Heart left ventricle (tissue), 16 donors: ENCODE results near the gene DPM1. TPM values are rescaled to one million over a fixed set of nuclear protein-coding genes. Genes with fewer than 3 reads are reported as not detected.
A peak's percentile ranks its signal among the peaks of the same experiment; 100 is the strongest.

Source experiments
- ATAC-seq, 4 donors: fragments of 200-7000 bp; cut with Tn5 transposase; one replicate each; pipeline ENCODE4 v1.9.1; 2020 to 2022; ENCODE audit warnings: moderate library complexity in 4 of 4, mild to moderate bottlenecking in 3 of 4, moderate number of reproducible peaks in 1 of 4
- DNase-seq, 5 donors: peaks; one replicate each; pipeline ENCODE4 v3.0.0-alpha.2; 2020
- H3K27ac ChIP-seq, 12 donors: fragments of 200-600 bp; sonication (generic) in 4 of 12; one replicate each; pipeline versions ENCODE4 v1.5.0 to v1.8.0; 2016 to 2022; ENCODE audit warnings: mild to moderate bottlenecking in 2 of 12
- H3K27me3 ChIP-seq, 9 donors: fragments of 200-600 bp; sonication (generic) in 2 of 9; one replicate each; pipeline versions ENCODE4 v1.5.1 to v1.8.0; 2016 to 2022; ENCODE audit warnings: mild to moderate bottlenecking in 3 of 9
- H3K36me3 ChIP-seq, 9 donors: fragments of 200-600 bp; sonication (generic) in 2 of 9; one replicate each; pipeline versions ENCODE4 v1.5.0 to v1.8.0; 2018 to 2022; ENCODE audit warnings: mild to moderate bottlenecking in 2 of 9
- H3K4me1 ChIP-seq, 12 donors: fragments of 200-600 bp; sonication (generic) in 4 of 12; one replicate each; pipeline versions ENCODE4 v1.5.0 to v1.8.0; 2016 to 2022; ENCODE audit warnings: mild to moderate bottlenecking in 3 of 12
- H3K4me3 ChIP-seq, 12 donors: fragments of 200-600 bp; sonication (generic) in 4 of 12; one replicate each; pipeline versions ENCODE4 v1.5.0 to v1.8.0; 2017 to 2022; ENCODE audit warnings: mild to moderate bottlenecking in 9 of 12, moderate library complexity in 4 of 12
- H3K9me3 ChIP-seq, 12 donors: fragments of 200-600 bp; sonication (generic) in 4 of 12; one replicate each; pipeline versions ENCODE4 v1.5.0 to v1.8.0; 2016 to 2022; ENCODE audit warnings: mild to moderate bottlenecking in 1 of 12
- POLR2A ChIP-seq, 2 donors: fragments of 450-650 bp; IDR thresholded peaks; one replicate each; pipeline ENCODE4 v1.6.1; 2017; ENCODE audit warnings: antibody characterized with exemption in 2 of 2, mild to moderate bottlenecking in 2 of 2, moderate library complexity in 2 of 2
- WGBS, 4 donors: extraction: QIAGEN DNeasy Blood & Tissue Kit in 2 of 4; methylation state at CpG; one replicate each; pipeline versions ENCODE4 v1.1.5 to v1.1.7; 2013 to 2018; 5-methylcytosine and 5-hydroxymethylcytosine counted together
- intact Hi-C, 10 donors: fragments of 100-400 bp; cut with DNase I; formaldehyde crosslinking; loops; one replicate each; pipeline versions ENCODE4 v1.11.1 to v1.14.2; 2022
- polyA plus RNA-seq, 2 donors: library from polyadenylated mRNA; stranded (reverse); fragments of 200-250 nt; gene quantifications; one replicate each; pipeline ENCODE4 v1.2.3, GENCODE V29; 2013
- total RNA-seq, 9 donors: library from RNA; depleted of rRNA in 2 of 9; stranded (reverse); fragments of >200 nt in 2 of 9; fragmentation: NEBNext Ultra II Directional in 3 of 9; extraction: Animal tissue kit (Norgen Biotek cat#: 25700) in 3 of 9; gene quantifications; one replicate each; pipeline versions ENCODE4 v1.1.0 to v1.2.4, GENCODE V29; 2016 to 2023
- TF ChIP-seq, protein P1 (sequence below), 12 donors: fragments of 200-600 bp; sonication (generic) in 4 of 12; IDR thresholded peaks; one replicate each; pipeline versions ENCODE4 v1.5.0 to v1.8.0; 2018 to 2022; ENCODE audit warnings: antibody characterized with exemption in 12 of 12, mild to moderate bottlenecking in 5 of 12
- donor health status: ischemic (EF 13 %, LVEDD 7.1; RV severe dilation, severe dysfunction).
- donor health status: healthy with polysubstance abuse.
- donor health status: DM: no; HTN: yes; CAD: no.
- donor health status: DM: no; HTN: no; CAD: no.
- donor health status: ischemic (EF 25% LVEDD 6.9; RV normal size, moderate dysfunction).
- donor health status: ischemic (EF 25% LVEDD 5.7; RV mildly dilated, moderate dysfunction).
- donor health status: healthy.
- donor health status: DM: yes; HTN: yes; CAD: no.
- donor health status: ischemic (EF 35%, LVEDD 5.7; RV mildly dilated, moderate dysfunction).
- donor health status: nonischemic (EF 11% LVEDD 7.7; RV severe dilation, severe dysfunction).
- donor health status: DM: yes; HTN: yes; CAD: no.
- donor health status: PGD.
- donor health status: ischemic (EF 29% LVEDD 5.4; RV normal size, mild dysfunction).
- donor health status: nonischemic (EF 23%, LVEDD 6.1; RV moderate dilation, normal function).

DPM1 gene
- total and polyA plus RNA-seq, 11 donors = 32.5 to 58.2 (median 49.5) TPM

GRCh38 chr20:50911030-50911429 lies 47.3 kb downstream of the DPM1 start:
- TF ChIP-seq POLR2A (IDR thresholded peaks at IDR 0.05) = no peak
- TF ChIP-seq, protein P1, sequence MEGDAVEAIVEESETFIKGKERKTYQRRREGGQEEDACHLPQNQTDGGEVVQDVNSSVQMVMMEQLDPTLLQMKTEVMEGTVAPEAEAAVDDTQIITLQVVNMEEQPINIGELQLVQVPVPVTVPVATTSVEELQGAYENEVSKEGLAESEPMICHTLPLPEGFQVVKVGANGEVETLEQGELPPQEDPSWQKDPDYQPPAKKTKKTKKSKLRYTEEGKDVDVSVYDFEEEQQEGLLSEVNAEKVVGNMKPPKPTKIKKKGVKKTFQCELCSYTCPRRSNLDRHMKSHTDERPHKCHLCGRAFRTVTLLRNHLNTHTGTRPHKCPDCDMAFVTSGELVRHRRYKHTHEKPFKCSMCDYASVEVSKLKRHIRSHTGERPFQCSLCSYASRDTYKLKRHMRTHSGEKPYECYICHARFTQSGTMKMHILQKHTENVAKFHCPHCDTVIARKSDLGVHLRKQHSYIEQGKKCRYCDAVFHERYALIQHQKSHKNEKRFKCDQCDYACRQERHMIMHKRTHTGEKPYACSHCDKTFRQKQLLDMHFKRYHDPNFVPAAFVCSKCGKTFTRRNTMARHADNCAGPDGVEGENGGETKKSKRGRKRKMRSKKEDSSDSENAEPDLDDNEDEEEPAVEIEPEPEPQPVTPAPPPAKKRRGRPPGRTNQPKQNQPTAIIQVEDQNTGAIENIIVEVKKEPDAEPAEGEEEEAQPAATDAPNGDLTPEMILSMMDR (IDR thresholded peaks at IDR 0.05) = no peak

DNA sequence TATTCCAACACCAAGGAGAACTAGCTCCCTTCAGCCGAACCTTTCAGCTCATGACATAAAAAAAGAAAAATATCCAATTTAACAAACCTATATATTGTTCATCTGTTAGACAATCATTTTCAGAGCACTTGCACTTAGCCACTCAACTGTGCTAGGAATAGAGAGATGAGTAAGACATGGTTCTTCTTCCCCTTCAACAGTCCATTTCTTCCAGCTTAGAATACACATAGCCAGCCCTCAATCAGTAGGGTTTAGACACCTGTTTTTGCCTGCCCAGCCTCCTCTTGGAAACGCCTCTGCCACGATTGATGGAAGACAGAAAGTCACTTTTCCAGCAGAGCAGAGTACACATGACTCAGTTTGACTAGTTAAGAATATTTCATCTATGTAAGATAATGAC lies 48.9 kb downstream of the DPM1 start:
- H3K9me3 ChIP-seq = no peaks in the 10 kb centered on the region
- no peak overlapping the region for H3K27ac ChIP-seq
- no peak for ATAC-seq
- intact Hi-C loops = no loop called here
- DNase-seq = no peak
- WGBS, 4 donors = 77 to 84% (median 82%) methylated on average over 3 of the region's 3 CpGs
- no peak for TF ChIP-seq POLR2A (IDR thresholded peaks at IDR 0.05)
- no peak overlapping the region for H3K4me3 ChIP-seq
- peaks cover 0 to 58% (median 37%) of the 10 kb centered on the region in 12 donors for H3K4me1 ChIP-seq
- no peaks in the 10 kb centered on the region for H3K27me3 ChIP-seq
- peaks cover 0 to 4% (median 0%) of the 10 kb centered on the region in 9 donors for H3K36me3 ChIP-seq

More at GRCh38 chr20:50911030-50911429, 47.3 kb downstream of the DPM1 start:
- DNase-seq = no peak
- no peak overlapping the region for H3K27ac ChIP-seq
- no peaks in the 10 kb centered on the region for H3K9me3 ChIP-seq
- ATAC-seq = no peak
- H3K36me3 ChIP-seq = peaks cover 0 to 4% (median 0%) of the 10 kb centered on the region in 9 donors
- no peaks in the 10 kb centered on the region for H3K27me3 ChIP-seq
- H3K4me3 ChIP-seq = no peak overlapping the region
- intact Hi-C loops = no loop called here
- peaks cover 4 to 60% (median 47%) of the 10 kb centered on the region in 12 donors for H3K4me1 ChIP-seq
- 58 to 74% (median 68%) methylated on average over 3 of the region's 3 CpGs for WGBS, 4 donors

DNA sequence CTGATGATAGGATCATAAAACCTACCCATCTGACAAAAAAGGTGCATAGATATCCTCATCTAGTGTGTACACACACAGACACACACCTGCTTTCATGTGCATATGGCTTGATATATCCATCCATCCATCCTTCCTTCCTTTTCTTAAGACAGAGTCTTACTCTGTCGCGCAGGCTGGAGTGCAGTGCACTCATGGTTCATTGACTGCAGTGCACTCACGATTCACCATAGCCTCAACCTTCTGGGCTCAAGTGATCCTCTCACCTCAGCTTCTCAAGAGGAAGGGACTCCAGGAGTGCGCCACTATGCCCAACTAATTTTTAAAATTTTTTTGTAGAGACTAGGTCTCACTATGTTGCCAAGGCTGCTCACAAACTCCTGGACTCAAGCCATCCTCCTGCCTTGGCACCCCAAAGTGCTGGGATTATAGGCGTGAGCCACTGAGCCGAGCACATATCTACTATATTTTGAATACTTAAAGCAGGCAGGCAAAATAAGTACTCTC lies 54.2 kb downstream of the DPM1 start:
- no peak overlapping the region for H3K4me3 ChIP-seq
- WGBS, 4 donors = 70 to 77% (median 70%) methylated on average over 6 of the region's 6 CpGs
- H3K9me3 ChIP-seq = no peaks in the 10 kb centered on the region
- intact Hi-C loops = no loop called here
- no peaks in the 10 kb centered on the region for H3K27me3 ChIP-seq
- no peak overlapping the region for H3K27ac ChIP-seq
- peaks cover 0 to 32% (median 11%) of the 10 kb centered on the region in 12 donors for H3K4me1 ChIP-seq
- TF ChIP-seq, protein P1 (IDR thresholded peaks at IDR 0.05) = no peak
- TF ChIP-seq POLR2A (IDR thresholded peaks at IDR 0.05) = no peak
- peak in 1 of 4 donors; percentile 38 for ATAC-seq
- H3K36me3 ChIP-seq = peaks cover 0 to 48% (median 37%) of the 10 kb centered on the region in 9 donors
- DNase-seq = no peak

DNA sequence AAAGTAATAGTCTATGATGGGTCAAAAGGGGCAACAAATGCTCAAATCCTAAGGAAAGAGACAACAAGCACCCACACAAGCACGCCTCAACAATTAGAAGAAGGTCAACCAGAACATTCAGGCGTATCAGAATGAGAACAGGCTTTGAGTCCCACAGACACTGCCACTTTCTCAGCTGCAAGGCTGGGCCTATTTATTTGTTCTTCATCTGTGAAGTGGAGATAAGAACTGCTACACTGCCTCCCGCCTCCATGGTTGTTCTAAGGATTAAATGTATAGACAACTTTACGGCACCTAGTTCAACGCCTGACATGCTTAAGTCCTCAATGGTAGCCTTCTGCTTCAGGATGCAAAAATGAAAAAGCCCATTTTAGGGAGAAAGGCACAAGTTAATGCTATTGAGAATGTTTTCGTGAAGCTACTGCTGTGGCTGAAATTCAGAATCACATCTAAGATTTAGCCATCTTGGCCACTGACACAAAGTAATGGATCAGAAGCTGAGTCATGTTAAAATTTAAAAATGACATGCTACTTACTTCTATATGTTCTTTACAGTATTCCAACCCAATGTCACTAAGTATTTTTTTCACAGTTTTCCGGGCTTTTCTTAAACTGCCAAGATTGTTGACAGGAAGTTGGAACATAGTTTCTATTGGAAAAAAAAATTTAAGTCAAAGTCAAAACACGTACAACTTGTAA lies 54.8 kb downstream of the DPM1 start:
- Histone ChIP-seq H3K9me3 (no peaks in the 10 kb centered on the region), H3K27ac (no peak overlapping the region), H3K4me3 (no peak overlapping the region), H3K4me1 (peaks cover 0 to 32% (median 11%) of the 10 kb centered on the region in 12 donors), H3K27me3 (no peaks in the 10 kb centered on the region), H3K36me3 (peaks cover 0 to 54% (median 42%) of the 10 kb centered on the region in 9 donors)
- intact Hi-C loops = no loop called here
- TF ChIP-seq, protein P1 (IDR thresholded peaks at IDR 0.05) = no peak
- TF ChIP-seq POLR2A (IDR thresholded peaks at IDR 0.05) = no peak
- no peak for DNase-seq
- WGBS, 4 donors = 75 to 81% (median 80%) methylated on average over 8 of the region's 8 CpGs
- ATAC-seq = no peak
